Heart left ventricle (tissue), 16 donors: Measurements from ENCODE around the gene SLC35G3. TPM values are rescaled to one million over a fixed set of nuclear protein-coding genes. Genes with fewer than 3 reads are reported as not detected.

Experiments used
- ATAC-seq, 4 donors: fragments of 200-7000 bp; cut with Tn5 transposase; one replicate each; pipeline ENCODE4 v1.9.1; 2020 to 2022; ENCODE audit warnings: moderate library complexity in 4 of 4, mild to moderate bottlenecking in 3 of 4, moderate number of reproducible peaks in 1 of 4
- DNase-seq, 5 donors: peaks; one replicate each; pipeline ENCODE4 v3.0.0-alpha.2; 2020
- H3K27ac ChIP-seq, 12 donors: fragments of 200-600 bp; sonication (generic) in 4 of 12; one replicate each; pipeline versions ENCODE4 v1.5.0 to v1.8.0; 2016 to 2022; ENCODE audit warnings: mild to moderate bottlenecking in 2 of 12
- H3K27me3 ChIP-seq, 9 donors: fragments of 200-600 bp; sonication (generic) in 2 of 9; one replicate each; pipeline versions ENCODE4 v1.5.1 to v1.8.0; 2016 to 2022; ENCODE audit warnings: mild to moderate bottlenecking in 3 of 9
- H3K36me3 ChIP-seq, 9 donors: fragments of 200-600 bp; sonication (generic) in 2 of 9; one replicate each; pipeline versions ENCODE4 v1.5.0 to v1.8.0; 2018 to 2022; ENCODE audit warnings: mild to moderate bottlenecking in 2 of 9
- H3K4me1 ChIP-seq, 12 donors: fragments of 200-600 bp; sonication (generic) in 4 of 12; one replicate each; pipeline versions ENCODE4 v1.5.0 to v1.8.0; 2016 to 2022; ENCODE audit warnings: mild to moderate bottlenecking in 3 of 12
- H3K4me3 ChIP-seq, 12 donors: fragments of 200-600 bp; sonication (generic) in 4 of 12; one replicate each; pipeline versions ENCODE4 v1.5.0 to v1.8.0; 2017 to 2022; ENCODE audit warnings: mild to moderate bottlenecking in 9 of 12, moderate library complexity in 4 of 12
- H3K9me3 ChIP-seq, 12 donors: fragments of 200-600 bp; sonication (generic) in 4 of 12; one replicate each; pipeline versions ENCODE4 v1.5.0 to v1.8.0; 2016 to 2022; ENCODE audit warnings: mild to moderate bottlenecking in 1 of 12
- POLR2A ChIP-seq, 2 donors: fragments of 450-650 bp; IDR thresholded peaks; one replicate each; pipeline ENCODE4 v1.6.1; 2017; ENCODE audit warnings: antibody characterized with exemption in 2 of 2, mild to moderate bottlenecking in 2 of 2, moderate library complexity in 2 of 2
- WGBS, 4 donors: extraction: QIAGEN DNeasy Blood & Tissue Kit in 2 of 4; methylation state at CpG; one replicate each; pipeline versions ENCODE4 v1.1.5 to v1.1.7; 2013 to 2018; 5-methylcytosine and 5-hydroxymethylcytosine counted together
- intact Hi-C, 10 donors: fragments of 100-400 bp; cut with DNase I; formaldehyde crosslinking; loops; one replicate each; pipeline versions ENCODE4 v1.11.1 to v1.14.2; 2022
- polyA plus RNA-seq, 2 donors: library from polyadenylated mRNA; stranded (reverse); fragments of 200-250 nt; gene quantifications; one replicate each; pipeline ENCODE4 v1.2.3, GENCODE V29; 2013
- total RNA-seq, 9 donors: library from RNA; depleted of rRNA in 2 of 9; stranded (reverse); fragments of >200 nt in 2 of 9; fragmentation: NEBNext Ultra II Directional in 3 of 9; extraction: Animal tissue kit (Norgen Biotek cat#: 25700) in 3 of 9; gene quantifications; one replicate each; pipeline versions ENCODE4 v1.1.0 to v1.2.4, GENCODE V29; 2016 to 2023
- TF ChIP-seq, protein P1 (sequence below), 12 donors: fragments of 200-600 bp; sonication (generic) in 4 of 12; IDR thresholded peaks; one replicate each; pipeline versions ENCODE4 v1.5.0 to v1.8.0; 2018 to 2022; ENCODE audit warnings: antibody characterized with exemption in 12 of 12, mild to moderate bottlenecking in 5 of 12
- donor health status: ischemic (EF 13 %, LVEDD 7.1; RV severe dilation, severe dysfunction).
- donor health status: healthy with polysubstance abuse.
- donor health status: DM: no; HTN: yes; CAD: no.
- donor health status: DM: no; HTN: no; CAD: no.
- donor health status: ischemic (EF 25% LVEDD 6.9; RV normal size, moderate dysfunction).
- donor health status: ischemic (EF 25% LVEDD 5.7; RV mildly dilated, moderate dysfunction).
- donor health status: healthy.
- donor health status: DM: yes; HTN: yes; CAD: no.
- donor health status: ischemic (EF 35%, LVEDD 5.7; RV mildly dilated, moderate dysfunction).
- donor health status: nonischemic (EF 11% LVEDD 7.7; RV severe dilation, severe dysfunction).
- donor health status: DM: yes; HTN: yes; CAD: no.
- donor health status: PGD.
- donor health status: ischemic (EF 29% LVEDD 5.4; RV normal size, mild dysfunction).
- donor health status: nonischemic (EF 23%, LVEDD 6.1; RV moderate dilation, normal function).

Gene SLC35G3
- total and polyA plus RNA-seq, 11 donors = not detected

DNA sequence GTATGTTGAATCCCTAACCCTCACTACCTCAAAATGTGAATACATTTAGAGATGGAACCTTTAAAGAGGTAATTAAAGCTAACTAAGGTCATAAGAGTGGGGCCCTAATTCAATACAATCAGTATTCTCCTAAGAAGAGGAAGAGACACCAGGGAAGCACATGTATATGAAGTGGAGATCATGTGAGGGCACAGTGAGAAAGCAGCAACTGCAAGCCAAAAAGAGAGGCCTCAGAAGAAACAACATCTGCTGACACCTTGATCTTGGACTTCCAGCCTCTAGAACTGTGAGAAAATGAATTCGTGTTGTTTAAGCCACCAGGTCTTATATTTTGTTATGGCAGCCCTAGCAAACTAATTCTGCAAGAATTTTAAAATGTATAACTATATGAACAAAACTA lies 35.4 kb upstream of the SLC35G3 start:
- Histone ChIP-seq H3K4me1 (peaks cover 0 to 4% (median 0%) of the 10 kb centered on the region in 12 donors), H3K9me3 (peaks cover 0 to 4% (median 0%) of the 10 kb centered on the region in 12 donors), H3K27ac (no peak overlapping the region), H3K4me3 (no peak overlapping the region), H3K36me3 (no peaks in the 10 kb centered on the region), H3K27me3 (no peaks in the 10 kb centered on the region)
- intact Hi-C loops = no loop called here
- WGBS, 4 donors = 73 to 84% (median 83%) methylated on average over 1 of the region's 1 CpG
- TF ChIP-seq POLR2A (IDR thresholded peaks at IDR 0.05) = no peak
- TF ChIP-seq, protein P1, sequence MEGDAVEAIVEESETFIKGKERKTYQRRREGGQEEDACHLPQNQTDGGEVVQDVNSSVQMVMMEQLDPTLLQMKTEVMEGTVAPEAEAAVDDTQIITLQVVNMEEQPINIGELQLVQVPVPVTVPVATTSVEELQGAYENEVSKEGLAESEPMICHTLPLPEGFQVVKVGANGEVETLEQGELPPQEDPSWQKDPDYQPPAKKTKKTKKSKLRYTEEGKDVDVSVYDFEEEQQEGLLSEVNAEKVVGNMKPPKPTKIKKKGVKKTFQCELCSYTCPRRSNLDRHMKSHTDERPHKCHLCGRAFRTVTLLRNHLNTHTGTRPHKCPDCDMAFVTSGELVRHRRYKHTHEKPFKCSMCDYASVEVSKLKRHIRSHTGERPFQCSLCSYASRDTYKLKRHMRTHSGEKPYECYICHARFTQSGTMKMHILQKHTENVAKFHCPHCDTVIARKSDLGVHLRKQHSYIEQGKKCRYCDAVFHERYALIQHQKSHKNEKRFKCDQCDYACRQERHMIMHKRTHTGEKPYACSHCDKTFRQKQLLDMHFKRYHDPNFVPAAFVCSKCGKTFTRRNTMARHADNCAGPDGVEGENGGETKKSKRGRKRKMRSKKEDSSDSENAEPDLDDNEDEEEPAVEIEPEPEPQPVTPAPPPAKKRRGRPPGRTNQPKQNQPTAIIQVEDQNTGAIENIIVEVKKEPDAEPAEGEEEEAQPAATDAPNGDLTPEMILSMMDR (IDR thresholded peaks at IDR 0.05) = no peak
- ATAC-seq = no peak
- DNase-seq = no peak

- H3K4me3 ChIP-seq = no peak overlapping the region
- no peak overlapping the region for H3K27ac ChIP-seq
- TF ChIP-seq, protein P1 (IDR thresholded peaks at IDR 0.05) = no peak
- no peak for TF ChIP-seq POLR2A (IDR thresholded peaks at IDR 0.05)
- ATAC-seq (no peak), DNase-seq (no peak)
- 84 to 97% (median 94%) methylated on average over 2 of the region's 2 CpGs for WGBS, 4 donors
- peaks cover 0 to 4% (median 0%) of the 10 kb centered on the region in 12 donors for H3K4me1 ChIP-seq
- no peaks in the 10 kb centered on the region for H3K36me3 ChIP-seq
- peaks cover 0 to 9% (median 1%) of the 10 kb centered on the region in 12 donors for H3K9me3 ChIP-seq
- H3K27me3 ChIP-seq = no peaks in the 10 kb centered on the region
- intact Hi-C loops = no loop called here
These were observed 33.4 kb upstream of the SLC35G3 start for GRCh38 chr17:35227546-35227945.

DNA sequence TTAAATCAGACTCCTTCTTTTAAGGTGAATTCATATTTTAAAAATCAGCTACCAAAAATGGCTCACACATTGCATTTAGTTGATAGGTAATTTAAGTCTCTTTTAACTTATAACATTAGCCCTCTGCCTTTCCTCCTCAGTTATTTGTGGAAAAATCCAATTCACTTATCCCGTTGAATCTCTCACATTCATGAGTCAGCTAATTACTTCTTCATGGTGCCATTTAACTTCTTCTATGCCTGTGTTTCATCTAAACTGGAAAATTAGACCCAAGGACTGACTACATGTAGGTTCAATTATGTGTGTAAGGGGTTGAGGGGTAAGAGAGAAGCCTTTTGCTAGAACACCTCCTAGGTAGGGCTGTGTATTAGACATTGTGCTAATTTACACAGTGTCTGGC lies 30.2 kb upstream of the SLC35G3 start:
- no peaks in the 10 kb centered on the region for H3K36me3 ChIP-seq
- ATAC-seq (no peak), DNase-seq (no peak)
- peaks cover 0 to 11% (median 5%) of the 10 kb centered on the region in 12 donors for H3K9me3 ChIP-seq
- intact Hi-C loops = no loop called here
- H3K27me3 ChIP-seq = no peaks in the 10 kb centered on the region
- no peak overlapping the region for H3K27ac ChIP-seq
- peaks cover 0 to 15% (median 5%) of the 10 kb centered on the region in 12 donors for H3K4me1 ChIP-seq
- WGBS, 4 donors = 55 to 73% (median 61%) methylated on average over 1 of the region's 1 CpG
- TF ChIP-seq, protein P1 (IDR thresholded peaks at IDR 0.05) = no peak
- no peak for TF ChIP-seq POLR2A (IDR thresholded peaks at IDR 0.05)
- H3K4me3 ChIP-seq = no peak overlapping the region

- Histone ChIP-seq H3K4me1 (peaks cover 0 to 28% (median 7%) of the 10 kb centered on the region in 12 donors), H3K4me3 (no peak overlapping the region), H3K27ac (no peak overlapping the region), H3K9me3 (peaks cover 0 to 11% (median 5%) of the 10 kb centered on the region in 12 donors), H3K27me3 (no peaks in the 10 kb centered on the region), H3K36me3 (no peaks in the 10 kb centered on the region)
- TF ChIP-seq, protein P1 (IDR thresholded peaks at IDR 0.05) = no peak
- no peak for TF ChIP-seq POLR2A (IDR thresholded peaks at IDR 0.05)
- ATAC-seq = no peak
- 95 to 100% (median 99%) methylated on average over 2 of the region's 2 CpGs for WGBS, 4 donors
- intact Hi-C loops = no loop called here
- DNase-seq = no peak
These were observed 28.3 kb upstream of the SLC35G3 start for GRCh38 chr17:35222452-35222851.
